GM12878 (cell line): ENCODE data around the gene CTBP1. TPM values are rescaled to one million over a fixed set of nuclear protein-coding genes. Genes with fewer than 3 reads are reported as not detected.

Source experiments
- ATAC-seq: fragments of 200-7000 bp; cut with Tn5 transposase; 3 replicates; pipeline ENCODE4 v1.9.1; 2020; ENCODE audit warnings: mild to moderate bottlenecking, moderate library complexity
- BruUV-seq: library from RNA; stranded (reverse); fragments of 400-500 nt; replicated peaks from 2 replicates; lab custom pipeline; 2021; lab: Mats Ljungman, UMichigan
- CTCF ChIA-PET: fragments of 300-600 bp; sonication (Branson Sonifier 250); formaldehyde crosslinking; extraction: SDS; loops from one replicate; lab custom pipeline; 2021; ENCODE audit warnings: inconsistent platforms; lab: Yijun Ruan, JAX
- POLR2A ChIA-PET: fragments of 350-600 bp; formaldehyde crosslinking; extraction: SDS; loops from one replicate; lab custom pipeline; 2021; ENCODE audit warnings: inconsistent platforms; lab: Charles Lee
- RAD21 ChIA-PET: fragments of 300-600 bp; sonication (Branson Sonifier 250); formaldehyde crosslinking; loops from one replicate; lab custom pipeline; 2023; ENCODE audit warnings: antibody characterized with exemption; ENCODE audit not compliant: unreplicated experiment; lab: Charles Lee
- SMC1A ChIA-PET: fragments of 300-600 bp; sonication (Branson Sonifier 250); formaldehyde crosslinking; loops from one replicate; lab custom pipeline; 2023; ENCODE audit not compliant: unreplicated experiment, uncharacterized antibody; lab: Charles Lee
- DNase-seq: peaks from one replicate; pipeline ENCODE4 v3.0.0-alpha.2; 2011; ENCODE audit warnings: low read depth, low spot score
- FAIRE-seq: peaks from 3 replicates; lab custom pipeline; 2011; peaks lifted over from hg19 to GRCh38; lab: Jason Lieb, UNC
- H2AFZ ChIP-seq: 2 replicates; pipeline ENCODE4 v1.6.0; 2011; ENCODE audit warnings: low read depth, low read length, control low read depth; ENCODE audit not compliant: control insufficient read depth
- H3K27ac ChIP-seq: 2 replicates; pipeline ENCODE4 v1.5.1; 2011; ENCODE audit warnings: control low read depth; ENCODE audit not compliant: control insufficient read depth, insufficient read depth
- H3K27me3 ChIP-seq, 2 experiments: replicated peaks in 1 of 2; 2 replicates each; pipeline versions ENCODE4 v1.6.0 to v1.6.1; 2011; ENCODE audit warnings: low read length in 1 of 2; ENCODE audit not compliant: control insufficient read depth in 2 of 2, insufficient read depth in 2 of 2
- H3K36me3 ChIP-seq, 2 experiments: 2 replicates each; pipeline ENCODE4 v1.5.1; 2011; ENCODE audit warnings: low read length in 1 of 2; ENCODE audit not compliant: control insufficient read depth in 2 of 2, insufficient read depth in 2 of 2
- H3K4me1 ChIP-seq: 2 replicates; pipeline ENCODE4 v1.6.1; 2011; ENCODE audit warnings: mild to moderate bottlenecking, low read length, moderate library complexity, mixed read lengths; ENCODE audit not compliant: control insufficient read depth, insufficient read depth
- H3K4me2 ChIP-seq: 2 replicates; pipeline ENCODE4 v1.6.0; 2011; ENCODE audit warnings: control low read depth; ENCODE audit not compliant: control insufficient read depth, insufficient read depth
- H3K4me3 ChIP-seq: fragments of 200-600 bp; sonication (generic); 2 replicates; pipeline ENCODE4 v1.5.1; 2016
- H3K79me2 ChIP-seq: 2 replicates; pipeline ENCODE4 v1.6.0; 2011; ENCODE audit warnings: low read length; ENCODE audit not compliant: control insufficient read depth, insufficient read depth
- H3K9ac ChIP-seq: 2 replicates; pipeline ENCODE4 v1.8.0; 2011; ENCODE audit warnings: low read length, control low read depth, mixed read lengths; ENCODE audit not compliant: control insufficient read depth, insufficient read depth
- H3K9me3 ChIP-seq: replicated peaks from 3 replicates; pipeline ENCODE4 v1.5.1; 2011; ENCODE audit warnings: mild to moderate bottlenecking, low read length; ENCODE audit not compliant: control insufficient read depth, insufficient read depth
- H4K20me1 ChIP-seq: 2 replicates; pipeline ENCODE4 v1.6.0; 2011; ENCODE audit not compliant: control insufficient read depth, insufficient read depth
- BACH1 ChIP-seq: fragments of 450-650 bp; IDR thresholded peaks from 2 replicates; pipeline ENCODE4 v1.6.1; 2017; ENCODE audit warnings: mild to moderate bottlenecking, borderline replicate concordance
- CEBPZ ChIP-seq: fragments of 150-350 bp; IDR thresholded peaks from 2 replicates; pipeline ENCODE4 v1.6.1; 2016; ENCODE audit warnings: low read depth, low read length
- NFYB ChIP-seq: IDR thresholded peaks from 2 replicates; pipeline ENCODE4 v1.6.1; 2011; ENCODE audit warnings: low read depth, mild to moderate bottlenecking, low read length, improper control_type of control experiment, moderate library complexity; ENCODE audit not compliant: insufficient read depth
- SUZ12 ChIP-seq: fragments of 200-600 bp; sonication (generic); IDR thresholded peaks from one replicate; pipeline ENCODE4 v1.6.1; 2018; ENCODE audit warnings: antibody characterized with exemption, mild to moderate bottlenecking; ENCODE audit not compliant: unreplicated experiment
- ZNF207 ChIP-seq: fragments of 450-650 bp; IDR thresholded peaks from 2 replicates; pipeline ENCODE4 v1.6.1; 2014; ENCODE audit warnings: antibody characterized with exemption, mild to moderate bottlenecking, borderline replicate concordance
- WGBS: methylation state at CpG from one replicate; pipeline ENCODE4 v1.1.6; 2016; ENCODE audit warnings: low lambda C conversion rate; ENCODE audit not compliant: insufficient replicate concordance, insufficient coverage; ENCODE audit errors: missing lambda C conversion rate; 5-methylcytosine and 5-hydroxymethylcytosine counted together
- in situ Hi-C: fragments of 300-500 bp; cut with MboI; formaldehyde crosslinking; loops from 9 replicates; pipeline ENCODE4 v1.14.3; 2018; ENCODE audit warnings: mixed read lengths
- intact Hi-C: fragments of 100-400 bp; cut with micrococcal nuclease; formaldehyde crosslinking; loops from one replicate; pipeline ENCODE4 v1.14.2; 2022; ENCODE audit not compliant: unreplicated experiment
- polyA plus RNA-seq, 11 experiments: library from polyadenylated mRNA; depleted of rRNA in 4 of 11; unstranded in 6 of 11; stranded (reverse) in 5 of 11; fragments of >200 nt; fragmentation: Nextera tagmentation in 4 of 11; fragmentation: Illumina TruSeq in 1 of 11; extraction: Ambion mirVana in 4 of 11; extraction: Trizol in 1 of 11; gene quantifications; 1 replicate in 1 of 11; 2 replicates in 10 of 11; pipeline versions ENCODE4 v1.2.1 to v1.2.3, GENCODE V29; 2011 to 2016; ENCODE audit warnings: inconsistent platforms in 2 of 11, missing spikeins in 2 of 11, low read depth in 1 of 11
- total RNA-seq, 4 experiments: library from RNA; depleted of rRNA in 3 of 4; stranded (reverse); fragments of >200 nt in 3 of 4; fragmentation: Illumina TruSeq in 1 of 4; extraction: Trizol in 1 of 4; gene quantifications; 2 replicates each; pipeline versions ENCODE4 v1.2.1 to v1.2.3, GENCODE V29; 2013 to 2021

CTBP1 gene
- total and polyA plus RNA-seq, 10 of the 15 experiments (the other 5 are each of a cell fraction or from before 2014, with no cell fraction given) = 7.4 to 182 (median 63.1) TPM

DNA sequence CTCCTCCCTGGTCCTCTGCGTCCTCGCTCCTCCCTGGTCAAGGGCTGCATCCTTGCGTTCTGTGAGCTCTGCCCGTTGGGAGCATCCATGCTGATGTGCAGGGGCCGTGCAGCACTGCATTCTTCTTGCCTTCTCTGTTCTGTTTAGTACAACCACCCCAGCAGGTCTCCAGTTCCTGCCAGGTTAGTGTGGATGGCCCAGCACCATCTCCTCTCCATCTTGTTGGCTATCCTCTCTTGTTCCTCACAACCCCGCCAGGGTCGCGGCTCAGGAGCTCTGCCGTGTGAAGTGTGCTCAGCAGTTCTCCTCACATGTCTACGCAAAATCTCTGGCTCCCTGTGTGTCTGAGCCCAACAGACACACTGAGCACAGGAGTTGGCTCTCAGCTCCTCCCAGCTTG is 30.3 kb upstream of the CTBP1 start:
- ATAC-seq = no peak
- no peaks in the 10 kb centered on the region for H3K36me3 ChIP-seq
- no TSS peak for BruUV-seq
- no peak overlapping the region for H3K4me2 ChIP-seq
- in situ Hi-C loops = no loop called here
- H2AFZ ChIP-seq = no peak overlapping the region
- no peak overlapping the region for H3K27ac ChIP-seq
- H3K4me3 ChIP-seq = no peak overlapping the region
- no peaks in the 10 kb centered on the region for H3K79me2 ChIP-seq
- no peak for DNase-seq
- H3K9ac ChIP-seq = no peak overlapping the region
- ChIA-PET RAD21 (no interaction called here), POLR2A (interaction anchor here (0.5 kb wide), 1 partner anchor 31 kb away, joined by 6 read pairs; no protein-coding TSS in a partner anchor), CTCF (no interaction called here), SMC1A (no interaction called here)
- no peaks in the 10 kb centered on the region for H4K20me1 ChIP-seq
- TF ChIP-seq NFYB = no peak
- TF ChIP-seq BACH1 = no peak
- TF ChIP-seq ZNF207 = no peak
- TF ChIP-seq CEBPZ = no peak
- no peak for TF ChIP-seq SUZ12
- H3K4me1 ChIP-seq = no peaks in the 10 kb centered on the region
- FAIRE-seq = no peak
- H3K27me3 ChIP-seq = no peaks in the 10 kb centered on the region
- WGBS = 56% methylated on average over 10 of the region's 10 CpGs
- intact Hi-C loops = no loop called here
- peaks cover 2% of the 10 kb centered on the region for H3K9me3 ChIP-seq
